Esophagus squamous epithelium (tissue), 4 donors: ENCODE measurements around the gene PHYHIPL.

Experiments used
- POLR2A ChIP-seq, 4 donors: fragments of 450-650 bp; IDR thresholded peaks; one replicate each; pipeline ENCODE4 v1.6.1; 2017; ENCODE audit warnings: antibody characterized with exemption in 4 of 4, mild to moderate bottlenecking in 4 of 4, moderate library complexity in 3 of 4
- TF ChIP-seq, protein P1 (sequence below), 6 experiments: fragments of 450-650 bp in 4 of 6; fragments of 200-600 bp in 2 of 6; sonication (generic) in 2 of 6; IDR thresholded peaks; one replicate each; pipeline ENCODE4 v1.5.1; 2016 to 2019; ENCODE audit warnings: antibody characterized with exemption in 6 of 6, mild to moderate bottlenecking in 4 of 6, moderate library complexity in 4 of 6

DNA sequence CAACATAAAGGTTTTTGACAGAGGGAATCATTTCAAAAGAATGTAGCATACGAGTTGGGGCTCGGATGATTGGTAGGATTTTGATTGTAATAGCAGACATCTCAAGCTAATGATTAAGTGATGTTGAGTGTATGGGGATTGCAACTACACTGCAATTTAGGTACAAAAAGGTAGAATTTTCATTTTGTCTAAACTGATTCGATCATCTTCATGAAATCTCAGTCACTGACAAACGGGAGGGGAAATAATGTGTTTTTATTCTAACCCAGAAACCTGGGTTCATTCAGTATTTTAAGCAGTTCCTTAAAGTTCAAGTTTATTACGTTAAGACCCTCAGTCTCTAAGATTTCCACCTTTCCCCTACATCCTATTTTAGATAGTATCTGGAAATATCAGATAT, 3.9 kb upstream of the PHYHIPL start:
- no peak for TF ChIP-seq POLR2A (IDR thresholded peaks at IDR 0.05)
- TF ChIP-seq, protein P1, sequence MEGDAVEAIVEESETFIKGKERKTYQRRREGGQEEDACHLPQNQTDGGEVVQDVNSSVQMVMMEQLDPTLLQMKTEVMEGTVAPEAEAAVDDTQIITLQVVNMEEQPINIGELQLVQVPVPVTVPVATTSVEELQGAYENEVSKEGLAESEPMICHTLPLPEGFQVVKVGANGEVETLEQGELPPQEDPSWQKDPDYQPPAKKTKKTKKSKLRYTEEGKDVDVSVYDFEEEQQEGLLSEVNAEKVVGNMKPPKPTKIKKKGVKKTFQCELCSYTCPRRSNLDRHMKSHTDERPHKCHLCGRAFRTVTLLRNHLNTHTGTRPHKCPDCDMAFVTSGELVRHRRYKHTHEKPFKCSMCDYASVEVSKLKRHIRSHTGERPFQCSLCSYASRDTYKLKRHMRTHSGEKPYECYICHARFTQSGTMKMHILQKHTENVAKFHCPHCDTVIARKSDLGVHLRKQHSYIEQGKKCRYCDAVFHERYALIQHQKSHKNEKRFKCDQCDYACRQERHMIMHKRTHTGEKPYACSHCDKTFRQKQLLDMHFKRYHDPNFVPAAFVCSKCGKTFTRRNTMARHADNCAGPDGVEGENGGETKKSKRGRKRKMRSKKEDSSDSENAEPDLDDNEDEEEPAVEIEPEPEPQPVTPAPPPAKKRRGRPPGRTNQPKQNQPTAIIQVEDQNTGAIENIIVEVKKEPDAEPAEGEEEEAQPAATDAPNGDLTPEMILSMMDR (IDR thresholded peaks at IDR 0.05): no peak
